GM23338 (cell line): Measurements from ENCODE around the gene TP53I3. TPM values are rescaled to one million over a fixed set of nuclear protein-coding genes. Genes with fewer than 3 reads are reported as not detected.

Experiments
- ATAC-seq: fragments of 200-7000 bp; cut with Tn5 transposase; 3 replicates; pipeline ENCODE4 v1.9.1; 2020
- DNase-seq: peaks from one replicate; pipeline ENCODE4 v3.0.0-alpha.2; 2015; ENCODE audit warnings: low spot score
- H2AFZ ChIP-seq: fragments of 200-600 bp; sonication (generic); 2 replicates; pipeline ENCODE4 v1.8.0; 2016; ENCODE audit warnings: antibody characterized with exemption, mild to moderate bottlenecking, moderate library complexity
- H3F3A ChIP-seq: fragments of 200-600 bp; sonication (generic); replicated peaks from 2 replicates; pipeline ENCODE4 v1.8.0; 2017; ENCODE audit warnings: antibody characterized with exemption, mixed run types, low read depth
- H3K27ac ChIP-seq: fragments of 200-600 bp; sonication (generic); 2 replicates; pipeline ENCODE4 v1.6.1; 2016; ENCODE audit warnings: low read depth
- H3K27me3 ChIP-seq: fragments of 200-600 bp; sonication (generic); 2 replicates; pipeline ENCODE4 v1.8.0; 2016; ENCODE audit warnings: mild to moderate bottlenecking, mixed run types, moderate library complexity; ENCODE audit not compliant: insufficient read depth
- H3K36me3 ChIP-seq: fragments of 200-600 bp; sonication (generic); 2 replicates; pipeline ENCODE4 v1.8.0; 2016; ENCODE audit warnings: mild to moderate bottlenecking; ENCODE audit not compliant: insufficient read depth
- H3K4me1 ChIP-seq: fragments of 200-600 bp; sonication (generic); 2 replicates; pipeline ENCODE4 v1.8.0; 2016; ENCODE audit warnings: mild to moderate bottlenecking, moderate library complexity; ENCODE audit not compliant: insufficient read depth
- H3K4me2 ChIP-seq: fragments of 200-600 bp; sonication (generic); 2 replicates; pipeline ENCODE4 v1.7.1; 2017; ENCODE audit warnings: mixed run types
- H3K4me3 ChIP-seq: fragments of 200-600 bp; sonication (generic); 2 replicates; pipeline ENCODE4 v1.6.1; 2016; ENCODE audit warnings: mixed run types
- H3K79me2 ChIP-seq: fragments of 200-600 bp; sonication (generic); replicated peaks from 2 replicates; pipeline ENCODE4 v1.8.0; 2017; ENCODE audit warnings: mild to moderate bottlenecking; ENCODE audit not compliant: insufficient read depth
- H3K9me2 ChIP-seq: fragments of 200-600 bp; sonication (generic); 2 replicates; pipeline ENCODE4 v1.8.0; 2017; ENCODE audit not compliant: insufficient read depth
- H4K20me1 ChIP-seq: fragments of 200-600 bp; sonication (generic); replicated peaks from 2 replicates; pipeline ENCODE4 v1.8.0; 2017; ENCODE audit warnings: mild to moderate bottlenecking; ENCODE audit not compliant: insufficient read depth
- H3K27ac Mint-ChIP-seq: 2 replicates; pipeline ENCODE4 v1.8.0; 2020; ENCODE audit warnings: inconsistent platforms, mild to moderate bottlenecking, moderate library complexity, mixed read lengths
- H3K27me3 Mint-ChIP-seq: 3 replicates; pipeline ENCODE4 v1.8.0; 2022; ENCODE audit warnings: low read depth, mild to moderate bottlenecking, moderate library complexity, mixed read lengths, inconsistent platforms; ENCODE audit not compliant: insufficient read depth, poor library complexity
- H3K36me3 Mint-ChIP-seq: 3 replicates; pipeline ENCODE4 v1.8.0; 2021; ENCODE audit warnings: low read depth, mild to moderate bottlenecking, inconsistent platforms, moderate library complexity, mixed read lengths
- H3K4me1 Mint-ChIP-seq: 3 replicates; pipeline ENCODE4 v1.8.0; 2020; ENCODE audit warnings: mild to moderate bottlenecking, inconsistent platforms, mixed read lengths
- H3K4me3 Mint-ChIP-seq: 3 replicates; pipeline ENCODE4 v1.8.0; 2021; ENCODE audit warnings: moderate library complexity, mild to moderate bottlenecking, inconsistent platforms, mixed read lengths
- H3K9me3 Mint-ChIP-seq: 3 replicates; pipeline ENCODE4 v1.8.0; 2020; ENCODE audit warnings: moderate library complexity, mild to moderate bottlenecking, inconsistent platforms, mixed read lengths
- CREB1 ChIP-seq: fragments of 250-450 bp; sonication (Bioruptor Pico); IDR thresholded peaks from 2 replicates; pipeline ENCODE4 v1.5.0; 2020; ENCODE audit warnings: low read depth, mild to moderate bottlenecking, moderate library complexity
- EZH2 ChIP-seq: fragments of 200-600 bp; sonication (generic); IDR thresholded peaks from one replicate; pipeline ENCODE4 v1.8.0; 2017; ENCODE audit warnings: antibody characterized with exemption, mild to moderate bottlenecking, low read depth; ENCODE audit not compliant: unreplicated experiment
- EZH2phosphoT487 ChIP-seq: fragments of 200-600 bp; sonication (generic); IDR thresholded peaks from one replicate; pipeline ENCODE4 v1.8.1; 2018; ENCODE audit warnings: antibody characterized with exemption; ENCODE audit not compliant: unreplicated experiment
- NANOG ChIP-seq: IDR thresholded peaks from 2 replicates; pipeline ENCODE4 v1.6.1; 2016; ENCODE audit warnings: antibody characterized with exemption, borderline replicate concordance
- POLR2AphosphoS5 ChIP-seq: IDR thresholded peaks from 2 replicates; pipeline ENCODE4 v1.6.1; 2016; ENCODE audit warnings: antibody characterized with exemption, low read depth
- STAT1 ChIP-seq: IDR thresholded peaks from one replicate; pipeline ENCODE4 v1.6.1; 2016; ENCODE audit warnings: antibody characterized with exemption; ENCODE audit not compliant: unreplicated experiment
- ZNF114 ChIP-seq: fragments of 250-450 bp; sonication (Bioruptor Pico); IDR thresholded peaks from 2 replicates; pipeline ENCODE4 v1.5.0; 2020; ENCODE audit warnings: mild to moderate bottlenecking, moderate library complexity
- ZNF331 ChIP-seq: fragments of 250-450 bp; sonication (Bioruptor Pico); IDR thresholded peaks from 2 replicates; pipeline ENCODE4 v1.5.0; 2020; ENCODE audit warnings: low read depth, mild to moderate bottlenecking, moderate library complexity
- polyA plus RNA-seq: library from polyadenylated mRNA; unstranded; fragments of >200 nt; fragmentation: Nextera tagmentation; extraction: Ambion mirVana; gene quantifications from 2 replicates; pipeline ENCODE4 v1.2.1, GENCODE V29; 2016
- total RNA-seq: library from RNA; depleted of rRNA; stranded (reverse); fragments of >200 nt; shearing (Covaris generic); gene quantifications from 2 replicates; pipeline ENCODE4 v1.2.3, GENCODE V29; 2014
- TF ChIP-seq, protein P1 (sequence below): fragments of 250-450 bp; sonication (Bioruptor Pico); IDR thresholded peaks from 2 replicates; pipeline ENCODE4 v1.5.0; 2020; ENCODE audit warnings: mild to moderate bottlenecking, moderate library complexity

TP53I3 gene
- total and polyA plus RNA-seq, 2 experiments from 2014 or later: 27.8 to 36.5 TPM

DNA sequence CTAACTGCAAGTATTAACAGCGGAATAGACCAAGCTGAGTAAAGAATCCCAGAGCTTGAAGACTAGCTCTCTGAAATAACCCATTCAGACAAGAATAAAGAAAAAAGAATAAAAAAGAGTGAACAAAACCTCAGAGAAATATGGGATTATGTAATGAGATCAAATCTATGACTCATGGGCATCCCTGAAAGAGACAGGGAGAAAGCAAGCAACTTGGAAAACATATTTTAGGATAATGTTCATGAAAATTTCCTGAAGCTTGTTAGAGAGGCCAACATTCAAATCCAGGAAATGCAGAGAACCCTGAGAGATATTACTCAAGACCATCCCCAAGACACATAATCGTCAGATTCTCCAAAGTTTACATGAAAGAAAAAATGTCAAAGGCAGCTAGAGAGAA, 21.2 kb upstream of the TP53I3 start (continued):
- TF ChIP-seq, protein P1, sequence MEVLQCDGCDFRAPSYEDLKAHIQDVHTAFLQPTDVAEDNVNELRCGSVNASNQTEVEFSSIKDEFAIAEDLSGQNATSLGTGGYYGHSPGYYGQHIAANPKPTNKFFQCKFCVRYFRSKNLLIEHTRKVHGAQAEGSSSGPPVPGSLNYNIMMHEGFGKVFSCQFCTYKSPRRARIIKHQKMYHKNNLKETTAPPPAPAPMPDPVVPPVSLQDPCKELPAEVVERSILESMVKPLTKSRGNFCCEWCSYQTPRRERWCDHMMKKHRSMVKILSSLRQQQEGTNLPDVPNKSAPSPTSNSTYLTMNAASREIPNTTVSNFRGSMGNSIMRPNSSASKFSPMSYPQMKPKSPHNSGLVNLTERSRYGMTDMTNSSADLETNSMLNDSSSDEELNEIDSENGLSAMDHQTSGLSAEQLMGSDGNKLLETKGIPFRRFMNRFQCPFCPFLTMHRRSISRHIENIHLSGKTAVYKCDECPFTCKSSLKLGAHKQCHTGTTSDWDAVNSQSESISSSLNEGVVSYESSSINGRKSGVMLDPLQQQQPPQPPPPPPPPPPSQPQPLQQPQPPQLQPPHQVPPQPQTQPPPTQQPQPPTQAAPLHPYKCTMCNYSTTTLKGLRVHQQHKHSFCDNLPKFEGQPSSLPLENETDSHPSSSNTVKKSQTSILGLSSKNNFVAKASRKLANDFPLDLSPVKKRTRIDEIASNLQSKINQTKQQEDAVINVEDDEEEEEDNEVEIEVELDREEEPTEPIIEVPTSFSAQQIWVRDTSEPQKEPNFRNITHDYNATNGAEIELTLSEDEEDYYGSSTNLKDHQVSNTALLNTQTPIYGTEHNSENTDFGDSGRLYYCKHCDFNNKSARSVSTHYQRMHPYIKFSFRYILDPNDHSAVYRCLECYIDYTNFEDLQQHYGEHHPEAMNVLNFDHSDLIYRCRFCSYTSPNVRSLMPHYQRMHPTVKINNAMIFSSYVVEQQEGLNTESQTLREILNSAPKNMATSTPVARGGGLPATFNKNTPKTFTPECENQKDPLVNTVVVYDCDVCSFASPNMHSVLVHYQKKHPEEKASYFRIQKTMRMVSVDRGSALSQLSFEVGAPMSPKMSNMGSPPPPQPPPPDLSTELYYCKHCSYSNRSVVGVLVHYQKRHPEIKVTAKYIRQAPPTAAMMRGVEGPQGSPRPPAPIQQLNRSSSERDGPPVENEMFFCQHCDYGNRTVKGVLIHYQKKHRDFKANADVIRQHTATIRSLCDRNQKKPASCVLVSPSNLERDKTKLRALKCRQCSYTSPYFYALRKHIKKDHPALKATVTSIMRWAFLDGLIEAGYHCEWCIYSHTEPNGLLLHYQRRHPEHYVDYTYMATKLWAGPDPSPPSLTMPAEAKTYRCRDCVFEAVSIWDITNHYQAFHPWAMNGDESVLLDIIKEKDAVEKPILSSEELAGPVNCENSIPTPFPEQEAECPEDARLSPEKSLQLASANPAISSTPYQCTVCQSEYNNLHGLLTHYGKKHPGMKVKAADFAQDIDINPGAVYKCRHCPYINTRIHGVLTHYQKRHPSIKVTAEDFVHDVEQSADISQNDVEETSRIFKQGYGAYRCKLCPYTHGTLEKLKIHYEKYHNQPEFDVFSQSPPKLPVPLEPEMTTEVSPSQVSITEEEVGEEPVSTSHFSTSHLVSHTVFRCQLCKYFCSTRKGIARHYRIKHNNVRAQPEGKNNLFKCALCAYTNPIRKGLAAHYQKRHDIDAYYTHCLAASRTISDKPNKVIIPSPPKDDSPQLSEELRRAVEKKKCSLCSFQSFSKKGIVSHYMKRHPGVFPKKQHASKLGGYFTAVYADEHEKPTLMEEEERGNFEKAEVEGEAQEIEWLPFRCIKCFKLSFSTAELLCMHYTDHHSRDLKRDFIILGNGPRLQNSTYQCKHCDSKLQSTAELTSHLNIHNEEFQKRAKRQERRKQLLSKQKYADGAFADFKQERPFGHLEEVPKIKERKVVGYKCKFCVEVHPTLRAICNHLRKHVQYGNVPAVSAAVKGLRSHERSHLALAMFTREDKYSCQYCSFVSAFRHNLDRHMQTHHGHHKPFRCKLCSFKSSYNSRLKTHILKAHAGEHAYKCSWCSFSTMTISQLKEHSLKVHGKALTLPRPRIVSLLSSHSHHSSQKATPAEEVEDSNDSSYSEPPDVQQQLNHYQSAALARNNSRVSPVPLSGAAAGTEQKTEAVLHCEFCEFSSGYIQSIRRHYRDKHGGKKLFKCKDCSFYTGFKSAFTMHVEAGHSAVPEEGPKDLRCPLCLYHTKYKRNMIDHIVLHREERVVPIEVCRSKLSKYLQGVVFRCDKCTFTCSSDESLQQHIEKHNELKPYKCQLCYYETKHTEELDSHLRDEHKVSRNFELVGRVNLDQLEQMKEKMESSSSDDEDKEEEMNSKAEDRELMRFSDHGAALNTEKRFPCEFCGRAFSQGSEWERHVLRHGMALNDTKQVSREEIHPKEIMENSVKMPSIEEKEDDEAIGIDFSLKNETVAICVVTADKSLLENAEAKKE (CRISPR knock-in tag): no peak
- no peak for TF ChIP-seq POLR2AphosphoS5
- no peak for TF ChIP-seq EZH2phosphoT487

- Mint-ChIP-seq H3K27ac (no peak overlapping the region), H3K9me3 (no peaks in the 10 kb centered on the region; the same call in 1 of the 3 replicates), H3K27me3 (peaks cover 4% of the 10 kb centered on the region), H3K4me1 (no peaks in the 10 kb centered on the region; the same call in 2 of the 3 replicates), H3K4me3 (no peak overlapping the region), H3K36me3 (no peaks in the 10 kb centered on the region)
- Histone ChIP-seq H3K36me3 (no peaks in the 10 kb centered on the region), H3F3A (no peaks in the 10 kb centered on the region), H3K4me2 (no peak overlapping the region), H3K79me2 (no peaks in the 10 kb centered on the region), H4K20me1 (no peaks in the 10 kb centered on the region), H3K4me1 (no peaks in the 10 kb centered on the region), H3K9me2 (no peaks in the 10 kb centered on the region), H2AFZ (no peak overlapping the region), H3K27ac (no peak overlapping the region), H3K4me3 (no peak overlapping the region), H3K27me3 (no peaks in the 10 kb centered on the region)
- DNase-seq (no peak), ATAC-seq (no peak)
- TF ChIP-seq ZNF331 (CRISPR knock-in tag) (no peak), STAT1 (no peak), CREB1 (CRISPR knock-in tag) (no peak), ZNF114 (no peak), EZH2 (no peak), EZH2phosphoT487 (no peak), NANOG (no peak)
- TF ChIP-seq, protein P1 (CRISPR knock-in tag): no peak
Observed at GRCh38 chr2:24104906-24105305, 20.3 kb upstream of the TP53I3 start.
